Esophagus (tissue), 2 donors: Measurements from ENCODE around the gene PDE9A. TPM values are rescaled to one million over a fixed set of nuclear protein-coding genes. Genes with fewer than 3 reads are reported as not detected.

Experiments used
- H3K27ac ChIP-seq, 2 donors: one replicate each; pipeline ENCODE4 v1.5.1; 2013; ENCODE audit warnings: low read depth in 2 of 2, mild to moderate bottlenecking in 2 of 2, inconsistent platforms in 1 of 2, low read length in 1 of 2, moderate library complexity in 1 of 2
- H3K27me3 ChIP-seq, 2 donors: one replicate each; pipeline ENCODE4 v1.6.1; 2013; ENCODE audit warnings: low read length in 2 of 2, control low read depth in 1 of 2, mild to moderate bottlenecking in 1 of 2; ENCODE audit not compliant: insufficient read depth in 2 of 2, control insufficient read depth in 1 of 2
- H3K36me3 ChIP-seq, 2 donors: one replicate each; pipeline ENCODE4 v1.6.1; 2013; ENCODE audit warnings: low read length in 1 of 2; ENCODE audit not compliant: control insufficient read depth in 2 of 2, insufficient read depth in 2 of 2
- H3K4me1 ChIP-seq, 2 donors: one replicate each; pipeline ENCODE4 v1.6.1; 2013; ENCODE audit warnings: low read length in 1 of 2; ENCODE audit not compliant: control insufficient read depth in 2 of 2, insufficient read depth in 2 of 2
- H3K4me3 ChIP-seq, 2 donors: one replicate each; pipeline ENCODE4 v1.5.1; 2013; ENCODE audit warnings: low read length in 2 of 2, mild to moderate bottlenecking in 2 of 2, low read depth in 1 of 2, moderate library complexity in 1 of 2
- H3K9me3 ChIP-seq, 2 donors: one replicate each; pipeline ENCODE4 v1.6.1; 2013; ENCODE audit warnings: mild to moderate bottlenecking in 2 of 2, low read depth in 1 of 2, low read length in 1 of 2, moderate library complexity in 1 of 2; ENCODE audit not compliant: control insufficient read depth in 2 of 2, insufficient read depth in 1 of 2
- WGBS, 2 donors: extraction: QIAGEN DNeasy Blood & Tissue Kit; methylation state at CpG; one replicate each; pipeline ENCODE4 v1.1.7; 2013; 5-methylcytosine and 5-hydroxymethylcytosine counted together
- polyA plus RNA-seq, 2 donors: library from polyadenylated mRNA; stranded (reverse); fragments of 200-250 nt; gene quantifications; one replicate each; pipeline ENCODE4 v1.2.3, GENCODE V29; 2013
- donor health status: healthy with polysubstance abuse.
- donor health status: Bipolar disorder and iron deficiency.

The PDE9A gene
- polyA plus RNA-seq, 2 donors = 1.6 to 1.8 TPM

DNA sequence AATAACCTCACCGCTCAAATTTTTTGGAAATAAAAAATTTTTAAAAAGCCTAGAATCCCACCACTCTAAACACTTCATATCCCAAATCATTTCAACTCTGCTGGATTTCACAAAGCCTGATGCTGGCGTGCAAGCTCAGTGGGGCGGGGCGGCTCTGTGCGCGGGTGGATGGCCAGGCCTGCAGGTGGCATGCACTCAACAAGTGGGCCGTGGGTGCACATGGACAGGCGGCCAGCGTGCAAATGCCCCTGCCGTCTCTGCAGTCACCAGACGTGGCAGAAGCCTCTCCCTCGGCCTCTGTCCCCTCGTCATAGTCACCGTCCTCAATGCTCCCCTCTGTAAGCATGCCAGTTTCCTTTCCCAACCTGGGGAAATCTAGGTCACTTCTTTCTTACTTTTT is 6.6 kb upstream of the PDE9A start:
- H3K4me1 ChIP-seq = no peaks in the 10 kb centered on the region
- H3K4me3 ChIP-seq = no peak overlapping the region
- no peaks in the 10 kb centered on the region for H3K9me3 ChIP-seq
- H3K27ac ChIP-seq = no peak overlapping the region
- no peaks in the 10 kb centered on the region for H3K27me3 ChIP-seq
- WGBS, 2 donors = 88 to 91% methylated on average over 14 of the region's 14 CpGs
- H3K36me3 ChIP-seq = no peaks in the 10 kb centered on the region

DNA sequence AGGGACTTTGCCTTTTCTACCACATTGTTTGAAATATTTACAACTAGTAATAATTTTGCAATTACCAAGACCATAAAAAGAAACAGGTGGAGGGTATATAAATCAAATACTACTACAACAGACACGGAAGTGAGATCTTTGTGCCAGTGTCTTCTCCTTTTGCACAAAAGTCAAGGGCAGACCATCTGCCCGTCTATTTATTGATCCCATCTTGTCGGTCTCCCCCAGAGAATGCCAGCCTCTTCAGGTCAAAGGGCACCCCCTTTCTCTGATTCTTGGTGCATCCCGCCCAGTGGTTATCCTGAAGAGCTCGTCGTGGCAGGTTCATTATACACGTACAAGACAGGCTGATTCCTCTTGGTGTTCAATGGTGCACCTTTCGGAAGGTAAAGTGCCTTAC is 4.8 kb upstream of the PDE9A start:
- 86 to 92% methylated on average over 8 of the region's 8 CpGs for WGBS, 2 donors
- Histone ChIP-seq H3K36me3 (no peaks in the 10 kb centered on the region), H3K4me1 (peaks cover 0 to 6% of the 10 kb centered on the region in 2 donors), H3K27me3 (no peaks in the 10 kb centered on the region), H3K9me3 (no peaks in the 10 kb centered on the region), H3K4me3 (no peak overlapping the region), H3K27ac (no peak overlapping the region)

DNA sequence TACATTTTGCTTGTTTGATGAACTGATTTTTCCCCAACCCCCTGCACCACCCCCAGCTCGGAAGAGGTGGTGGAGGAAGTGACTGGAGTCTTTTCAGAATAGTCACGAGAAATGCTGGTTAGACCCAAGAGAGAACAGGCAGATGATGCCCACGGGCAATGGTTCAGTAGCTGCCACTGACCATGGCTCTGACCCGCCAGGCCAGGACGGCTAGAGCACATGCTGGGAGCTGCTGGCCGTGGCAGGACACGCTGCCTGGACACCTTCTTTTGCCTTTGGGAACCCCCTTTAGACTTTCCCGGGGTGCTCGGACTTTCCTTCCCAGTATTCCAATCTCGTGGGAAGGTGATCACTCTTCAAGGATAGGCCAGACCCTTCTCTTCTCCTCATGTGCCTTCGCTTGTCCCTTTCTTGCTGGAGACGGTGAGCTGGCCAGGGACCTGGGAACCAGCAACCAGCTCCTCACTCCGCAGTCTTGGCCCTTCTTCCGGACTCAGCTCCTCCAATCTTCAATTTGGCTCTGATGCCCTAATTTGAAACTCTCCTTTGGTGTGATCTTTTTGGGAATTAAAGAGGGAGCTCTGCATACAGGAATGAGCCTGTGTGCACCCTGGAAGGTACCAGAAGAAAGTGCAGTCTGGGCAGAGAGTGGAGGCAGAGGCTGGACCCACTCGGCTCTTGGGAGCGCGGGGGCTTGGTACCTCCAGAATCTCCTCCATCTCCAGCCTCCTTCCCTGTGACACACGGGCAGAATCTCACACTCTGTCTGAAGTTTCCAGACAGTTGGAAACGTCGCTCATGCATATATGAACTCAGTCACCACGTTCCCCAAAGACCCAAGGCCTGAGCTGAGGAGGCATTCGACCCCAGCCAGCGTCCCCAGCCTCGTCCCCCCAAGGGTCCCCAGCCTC is 4.0 kb upstream of the PDE9A start:
- Histone ChIP-seq H3K27me3 (peaks cover 0 to 3% of the 10 kb centered on the region in 2 donors), H3K27ac (no peak overlapping the region), H3K4me3 (no peak overlapping the region), H3K4me1 (peaks cover 0 to 10% of the 10 kb centered on the region in 2 donors), H3K36me3 (no peaks in the 10 kb centered on the region), H3K9me3 (no peaks in the 10 kb centered on the region)
- 84 to 87% methylated on average over 24 of the region's 24 CpGs for WGBS, 2 donors

GRCh38 chr21:42650033-42650370 is 3.4 kb upstream of the PDE9A start:
- Histone ChIP-seq H3K9me3 (no peaks in the 10 kb centered on the region), H3K36me3 (no peaks in the 10 kb centered on the region), H3K27me3 (peaks cover 0 to 3% of the 10 kb centered on the region in 2 donors), H3K27ac (no peak overlapping the region), H3K4me1 (peaks cover 0 to 16% of the 10 kb centered on the region in 2 donors), H3K4me3 (no peak overlapping the region)
- 52 to 72% methylated on average over 11 of the region's 11 CpGs for WGBS, 2 donors

DNA sequence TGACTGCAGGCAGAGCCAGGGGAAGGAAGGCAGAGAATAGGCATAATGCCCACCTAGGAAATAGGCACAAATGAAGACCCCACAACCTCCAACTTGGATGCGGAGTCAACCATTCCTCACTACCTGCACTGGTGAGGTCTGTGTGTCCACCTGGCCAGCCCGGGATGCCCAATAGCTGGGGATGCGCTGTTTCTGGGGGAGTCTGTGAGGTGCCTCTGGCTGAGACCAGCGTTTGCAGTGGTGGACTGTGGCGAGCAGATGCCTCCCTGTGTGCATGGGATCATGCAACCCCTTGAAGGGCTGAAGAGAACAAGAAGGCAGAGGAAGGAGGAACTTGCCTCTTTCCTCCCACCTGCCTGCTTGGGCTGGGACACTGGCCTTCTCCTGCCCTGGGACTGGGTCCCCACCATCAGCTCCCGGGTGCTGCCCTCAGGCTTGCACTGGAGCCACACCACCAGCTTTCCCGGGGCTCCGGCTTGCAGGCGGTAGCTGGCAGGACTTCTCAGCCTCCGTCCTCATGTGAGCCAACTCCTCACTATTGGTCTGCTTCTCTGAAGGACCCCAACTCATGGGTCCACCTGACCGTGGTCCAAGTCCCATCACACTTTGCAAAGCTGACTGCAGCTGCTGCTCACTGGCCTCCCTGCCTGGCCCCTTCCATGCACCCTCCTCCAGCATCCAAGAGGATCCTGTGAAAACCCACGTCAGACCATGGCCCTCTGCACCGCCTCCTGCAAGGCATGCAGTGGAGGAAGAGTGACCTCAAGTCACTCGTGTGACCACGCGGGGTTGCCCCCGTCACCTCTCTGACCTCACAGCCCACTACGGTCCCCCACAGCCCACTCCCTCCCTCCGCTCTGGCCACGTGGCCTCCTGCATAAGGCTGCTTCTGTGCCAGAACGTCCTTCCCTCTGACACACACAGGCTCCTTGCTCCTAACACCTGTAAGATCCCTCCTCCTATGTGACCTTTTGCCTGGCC is 2.7 kb upstream of the PDE9A start:
- H3K4me1 ChIP-seq = peaks cover 0 to 17% of the 10 kb centered on the region in 2 donors
- no peaks in the 10 kb centered on the region for H3K9me3 ChIP-seq
- no peak overlapping the region for H3K4me3 ChIP-seq
- WGBS, 2 donors = 77 to 78% methylated on average over 21 of the region's 21 CpGs
- H3K27ac ChIP-seq = no peak overlapping the region
- H3K27me3 ChIP-seq = peaks cover 0 to 3% of the 10 kb centered on the region in 2 donors
- no peaks in the 10 kb centered on the region for H3K36me3 ChIP-seq

DNA sequence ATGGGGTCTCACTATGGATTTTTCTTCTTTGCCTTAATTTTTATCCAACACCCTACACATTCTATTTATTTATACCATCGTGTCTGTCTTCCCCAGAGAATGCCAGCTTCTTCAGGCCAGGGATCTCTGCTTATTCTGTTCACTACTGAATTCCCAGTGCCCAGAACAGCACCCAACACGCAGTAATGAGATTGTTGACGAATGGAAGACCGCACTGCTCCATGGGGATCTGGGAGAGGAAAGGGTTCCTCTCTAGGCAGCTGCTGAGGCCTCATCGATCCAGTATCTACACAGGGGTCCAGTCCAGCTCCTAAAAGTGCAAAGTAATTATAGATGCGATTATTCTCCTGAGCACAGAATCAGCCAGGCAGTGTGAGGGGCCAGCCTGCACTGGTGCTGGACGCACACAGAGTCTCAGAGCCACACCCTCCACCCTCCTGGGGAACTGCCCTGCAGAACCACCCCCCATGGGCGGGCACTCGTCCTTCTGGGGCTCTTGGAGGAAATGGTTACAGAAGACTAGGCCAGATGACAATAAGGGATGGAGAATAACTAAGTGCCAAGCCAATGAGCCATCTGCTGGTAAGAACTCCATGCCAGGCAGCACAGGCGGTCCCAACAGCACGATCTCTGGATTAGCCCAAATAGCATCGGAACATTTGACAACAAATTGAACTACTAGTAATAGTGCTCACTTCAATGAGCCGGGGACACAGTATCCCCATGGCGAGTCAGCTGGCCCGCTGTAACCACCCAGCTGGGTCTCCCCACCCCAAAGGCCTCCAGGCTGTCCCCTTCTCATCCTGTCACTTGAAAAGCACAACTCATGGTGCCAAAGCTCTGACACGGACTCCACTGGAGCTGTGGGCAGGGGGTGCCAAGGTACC is 1.7 kb upstream of the PDE9A start:
- H3K36me3 ChIP-seq = no peaks in the 10 kb centered on the region
- H3K4me1 ChIP-seq = peaks cover 0 to 23% of the 10 kb centered on the region in 2 donors
- no peak overlapping the region for H3K4me3 ChIP-seq
- peaks cover 0 to 3% of the 10 kb centered on the region in 2 donors for H3K27me3 ChIP-seq
- H3K9me3 ChIP-seq = no peaks in the 10 kb centered on the region
- WGBS, 2 donors = 58% methylated on average over 16 of the region's 16 CpGs
- no peak overlapping the region for H3K27ac ChIP-seq

GRCh38 chr21:42652527-42653230 is 742 bp upstream of the PDE9A start:
- H3K36me3 ChIP-seq = no peaks in the 10 kb centered on the region
- H3K27me3 ChIP-seq = peaks cover 0 to 3% of the 10 kb centered on the region in 2 donors
- peak overlapping the region in 1 of 2 donors; percentile 22 for H3K27ac ChIP-seq
- H3K9me3 ChIP-seq = no peaks in the 10 kb centered on the region
- peak overlapping the region; percentile 4 to 33 for H3K4me3 ChIP-seq
- H3K4me1 ChIP-seq = peaks cover 0 to 23% of the 10 kb centered on the region in 2 donors
- WGBS, 2 donors = 18 to 33% methylated on average over 22 to 24 of the region's 24 CpGs

DNA sequence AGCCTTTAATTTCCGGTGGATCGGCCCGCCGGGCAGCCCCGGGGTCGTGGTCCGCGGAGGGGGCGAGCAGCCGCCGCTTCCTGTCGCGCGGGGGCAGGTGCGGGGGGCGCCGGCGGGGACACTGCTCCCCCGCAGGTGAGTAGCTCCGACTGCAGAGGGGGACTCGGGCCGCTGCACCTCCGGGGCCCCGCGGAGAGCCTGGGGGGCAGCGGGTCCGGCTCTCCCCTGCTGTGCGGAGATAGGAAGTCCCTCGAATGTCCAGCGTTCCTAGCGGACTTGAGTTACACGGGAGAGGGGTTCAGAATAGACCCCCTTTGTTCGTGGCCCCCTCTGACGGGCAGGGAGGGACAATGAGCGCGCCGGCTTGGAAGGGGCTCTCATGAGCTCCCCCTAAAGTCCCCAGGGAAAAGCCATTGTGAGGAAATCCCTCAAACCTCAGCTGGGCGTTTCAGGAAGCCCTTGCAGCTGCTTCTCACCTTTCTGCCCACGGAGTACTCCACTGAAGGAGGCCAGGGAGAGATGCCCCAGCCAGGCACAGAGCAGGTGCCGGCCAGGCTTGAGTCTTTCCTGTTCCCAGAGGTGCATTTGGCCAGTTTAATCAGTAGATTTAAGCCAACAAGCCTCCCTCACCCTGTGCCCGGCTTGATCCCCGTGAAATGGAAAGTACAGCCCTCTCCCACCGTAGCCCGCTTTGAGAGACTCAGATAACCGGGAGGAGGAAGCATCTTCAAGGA is 925 bp downstream of the PDE9A start:
- Histone ChIP-seq H3K4me3 (peak overlapping the region; percentile 36 to 50), H3K4me1 (peaks cover 0 to 23% of the 10 kb centered on the region in 2 donors), H3K9me3 (no peaks in the 10 kb centered on the region), H3K36me3 (no peaks in the 10 kb centered on the region), H3K27me3 (peaks cover 0 to 3% of the 10 kb centered on the region in 2 donors), H3K27ac (no peak overlapping the region)
- 4% methylated on average over 45 of the region's 45 CpGs for WGBS, 2 donors
